HepG2 (cell line): ENCODE results near the gene KPNB1. TPM values are rescaled to one million over a fixed set of nuclear protein-coding genes. Genes with fewer than 3 reads are reported as not detected.

Experiments
- ATAC-seq: fragments of 200-7000 bp; cut with Tn5 transposase; 3 replicates; pipeline ENCODE4 v1.9.1; 2020; ENCODE audit warnings: mild to moderate bottlenecking, moderate library complexity
- BruUV-seq: library from RNA; stranded (reverse); fragments of 400-500 nt; replicated peaks from 2 replicates; lab custom pipeline; 2021; lab: Mats Ljungman, UMichigan
- CTCF ChIA-PET: fragments of 300-600 bp; formaldehyde crosslinking; extraction: SDS; loops from one replicate; lab custom pipeline; 2021; ENCODE audit warnings: low total read pairs, inconsistent platforms, low intra/inter-chr PET ratio; lab: Yijun Ruan, JAX
- POLR2A ChIA-PET: fragments of 350-600 bp; sonication (Branson Sonifier 250); formaldehyde crosslinking; loops from one replicate; lab custom pipeline; 2020; ENCODE audit warnings: antibody characterized with exemption, inconsistent platforms; lab: Yijun Ruan, JAX
- DNase-seq: peaks from one replicate; pipeline ENCODE4 v3.0.0-alpha.2; 2015; ENCODE audit warnings: low spot score
- FAIRE-seq: peaks from 3 replicates; lab custom pipeline; 2011; peaks lifted over from hg19 to GRCh38; lab: Jason Lieb, UNC
- H2AFZ ChIP-seq: one replicate; pipeline ENCODE4 v1.6.1; 2011; ENCODE audit warnings: low read length, inconsistent platforms
- H3K27ac ChIP-seq: fragments of 300-600 bp; 3 replicates; pipeline ENCODE4 v1.8.0; 2011; ENCODE audit warnings: mixed run types, mild to moderate bottlenecking, mixed read lengths, low read length, inconsistent platforms; ENCODE audit not compliant: insufficient read depth; ENCODE audit errors: extremely low read length
- H3K27me3 ChIP-seq, 2 experiments: fragments of 200-600 bp in 1 of 2; 2 replicates in 1 of 2; 3 replicates in 1 of 2; pipeline versions ENCODE4 v1.6.0 to v1.8.0; 2011; ENCODE audit warnings: low read length in 2 of 2, mild to moderate bottlenecking in 2 of 2, moderate library complexity in 2 of 2, inconsistent platforms in 1 of 2; ENCODE audit not compliant: insufficient read depth in 2 of 2, control insufficient read depth in 1 of 2
- H3K36me3 ChIP-seq, 2 experiments: fragments of 200-600 bp in 1 of 2; replicated peaks in 1 of 2; 2 replicates in 1 of 2; 3 replicates in 1 of 2; pipeline versions ENCODE4 v1.5.1 to v1.8.0; 2011; ENCODE audit warnings: low read length in 2 of 2, inconsistent platforms in 1 of 2; ENCODE audit not compliant: insufficient read depth in 2 of 2, control insufficient read depth in 1 of 2
- H3K4me1 ChIP-seq: 2 replicates; pipeline ENCODE4 v1.5.1; 2012; ENCODE audit warnings: low read length, inconsistent platforms; ENCODE audit not compliant: insufficient read depth
- H3K4me2 ChIP-seq: 2 replicates; pipeline ENCODE4 v1.6.0; 2011; ENCODE audit warnings: low read depth, low read length, inconsistent platforms
- H3K4me3 ChIP-seq, 3 experiments: fragments of 200-600 bp in 1 of 3; sonication (generic), shearing (Covaris generic) in 1 of 3; replicated peaks in 1 of 3; 2 replicates each; pipeline ENCODE4 v1.5.1; 2011 to 2016; ENCODE audit warnings: low read length in 3 of 3, inconsistent platforms in 2 of 3, low read depth in 2 of 3, mild to moderate bottlenecking in 2 of 3, control low read depth in 1 of 3, mixed read lengths in 1 of 3; ENCODE audit not compliant: insufficient read depth in 1 of 3
- H3K79me2 ChIP-seq: one replicate; pipeline ENCODE4 v1.6.1; 2011; ENCODE audit warnings: low read length, inconsistent platforms; ENCODE audit not compliant: insufficient read depth
- H3K9ac ChIP-seq: 2 replicates; pipeline ENCODE4 v1.6.0; 2011; ENCODE audit warnings: mild to moderate bottlenecking, low read depth, low read length, inconsistent platforms; ENCODE audit not compliant: insufficient read depth
- H3K9me3 ChIP-seq: 2 replicates; pipeline ENCODE4 v1.5.1; 2012; ENCODE audit warnings: mild to moderate bottlenecking, low read length
- H4K20me1 ChIP-seq: 2 replicates; pipeline ENCODE4 v1.6.0; 2011; ENCODE audit warnings: inconsistent platforms, mild to moderate bottlenecking, low read length, moderate library complexity; ENCODE audit not compliant: insufficient read depth
- EHMT2 ChIP-seq: fragments of 200-600 bp; sonication (generic); IDR thresholded peaks from 2 replicates; pipeline ENCODE4 v1.7.0; 2017; ENCODE audit warnings: antibody characterized with exemption, low read depth, low read length, borderline replicate concordance
- JARID2 ChIP-seq: sonication (generic); formaldehyde crosslinking; IDR thresholded peaks from 2 replicates; pipeline ENCODE4 v1.8.1; 2023; ENCODE audit warnings: missing genetic modification reagents, inconsistent platforms; ENCODE audit not compliant: insufficient replicate concordance
- KLF16 ChIP-seq, 2 experiments: sonication (generic) in 1 of 2; formaldehyde crosslinking in 1 of 2; IDR thresholded peaks; 2 replicates each; pipeline versions ENCODE4 v1.6.1 to v1.8.0; 2016 to 2023; ENCODE audit warnings: missing genetic modification reagents in 2 of 2, missing compliant biosample characterization in 1 of 2
- NFKB2 ChIP-seq: sonication (generic); formaldehyde crosslinking; IDR thresholded peaks from 2 replicates; pipeline ENCODE4 v1.4.0; 2020; ENCODE audit warnings: missing genetic modification reagents, borderline replicate concordance
- PAX8 ChIP-seq: sonication (generic); formaldehyde crosslinking; IDR thresholded peaks from 2 replicates; pipeline ENCODE4 v1.8.0; 2022; ENCODE audit warnings: mild to moderate bottlenecking, missing genetic modification reagents, borderline replicate concordance
- RXRB ChIP-seq: IDR thresholded peaks from 2 replicates; pipeline ENCODE4 v1.6.1; 2016; ENCODE audit warnings: borderline replicate concordance, missing genetic modification reagents, missing compliant biosample characterization
- SATB2 ChIP-seq: sonication (generic); formaldehyde crosslinking; IDR thresholded peaks from 2 replicates; pipeline ENCODE4 v1.5.0; 2020; ENCODE audit warnings: missing genetic modification reagents
- SSRP1 ChIP-seq: IDR thresholded peaks from 2 replicates; pipeline ENCODE4 v1.6.1; 2016; ENCODE audit warnings: control low read depth
- TFAP4 ChIP-seq: sonication (generic); IDR thresholded peaks from 2 replicates; pipeline ENCODE4 v1.6.1; 2016; ENCODE audit warnings: low read depth, borderline replicate concordance
- ZBTB7A ChIP-seq: sonication (generic); formaldehyde crosslinking; IDR thresholded peaks from 2 replicates; pipeline ENCODE4 v1.8.0; 2022; ENCODE audit warnings: mild to moderate bottlenecking, missing genetic modification reagents
- ZFP36 ChIP-seq: fragments of 150-350 bp; IDR thresholded peaks from 2 replicates; pipeline ENCODE4 v1.6.1; 2018; ENCODE audit warnings: borderline replicate concordance, low read length, low read depth; ENCODE audit not compliant: partially characterized antibody
- ZHX1 ChIP-seq: sonication (generic); formaldehyde crosslinking; IDR thresholded peaks from 2 replicates; pipeline ENCODE4 v1.8.1; 2022; ENCODE audit warnings: low read depth, mild to moderate bottlenecking, missing genetic modification reagents
- ZNF251 ChIP-seq: sonication (generic); formaldehyde crosslinking; IDR thresholded peaks from 2 replicates; pipeline ENCODE4 v1.9.0; 2021; ENCODE audit warnings: mild to moderate bottlenecking, missing genetic modification reagents
- ZNF382 ChIP-seq: sonication (generic); formaldehyde crosslinking; IDR thresholded peaks from 2 replicates; pipeline ENCODE4 v1.5.0; 2020; ENCODE audit warnings: missing genetic modification reagents, mild to moderate bottlenecking, borderline replicate concordance
- ZNF530 ChIP-seq: sonication (generic); formaldehyde crosslinking; IDR thresholded peaks from 2 replicates; pipeline ENCODE4 v1.5.0; 2020; ENCODE audit warnings: low read depth, mild to moderate bottlenecking, missing genetic modification reagents
- ZNF577 ChIP-seq: sonication (generic); formaldehyde crosslinking; IDR thresholded peaks from 2 replicates; pipeline ENCODE4 v1.4.0; 2020; ENCODE audit warnings: mild to moderate bottlenecking, low read depth, missing genetic modification reagents, borderline replicate concordance
- ZNF720 ChIP-seq: sonication (generic); formaldehyde crosslinking; IDR thresholded peaks from 2 replicates; pipeline ENCODE4 v1.4.0; 2020; ENCODE audit warnings: missing genetic modification reagents
- ZNF83 ChIP-seq: sonication (generic); formaldehyde crosslinking; IDR thresholded peaks from 2 replicates; pipeline ENCODE4 v1.4.0; 2020; ENCODE audit warnings: missing genetic modification reagents, mild to moderate bottlenecking, borderline replicate concordance
- ZZZ3 ChIP-seq: sonication (generic); formaldehyde crosslinking; IDR thresholded peaks from 2 replicates; pipeline ENCODE4 v1.4.0; 2020; ENCODE audit warnings: missing genetic modification reagents, mild to moderate bottlenecking, borderline replicate concordance
- WGBS: methylation state at CpG from one replicate; pipeline ENCODE4 v1.1.6; 2017; ENCODE audit warnings: low lambda C conversion rate; 5-methylcytosine and 5-hydroxymethylcytosine counted together
- in situ Hi-C: cut with HindIII; loops from 2 replicates; pipeline ENCODE4 v1.10.0; 2017; ENCODE audit warnings: low pct_unique_long_range_greater_than_20kb; ENCODE audit not compliant: extremely low pct_ligation_motif_present
- intact Hi-C: fragments of 100-400 bp; cut with micrococcal nuclease; formaldehyde crosslinking; loops from one replicate; pipeline ENCODE4 v1.10.0; 2022; ENCODE audit not compliant: unreplicated experiment
- polyA plus RNA-seq, 8 experiments: library from polyadenylated mRNA; depleted of rRNA in 3 of 8; stranded (reverse) in 7 of 8; unstranded in 1 of 8; fragments of >200 nt; fragmentation: Illumina TruSeq in 4 of 8; extraction: Trizol in 4 of 8; gene quantifications; 2 replicates each; pipeline versions ENCODE4 v1.2.1 to v1.2.3, GENCODE V29; 2011 to 2016; ENCODE audit warnings: low read depth in 4 of 8, missing spikeins in 1 of 8, mixed read lengths in 1 of 8; ENCODE audit not compliant: insufficient read depth in 1 of 8
- total RNA-seq, 5 experiments: library from RNA; depleted of rRNA; stranded (reverse); fragments of >200 nt; fragmentation: Illumina TruSeq; extraction: Trizol; gene quantifications; 2 replicates each; pipeline ENCODE4 v1.2.3, GENCODE V29; 2016; ENCODE audit warnings: low read depth in 1 of 5

Gene KPNB1
- total and polyA plus RNA-seq, 2 of the 13 experiments (the other 11 are each of a cell fraction or from before 2014, with no cell fraction given): 164 to 424 TPM

GRCh38 chr17:47715669-47716325 is 66.1 kb downstream of the KPNB1 start (continued):
- TF ChIP-seq NFKB2 (CRISPR knock-in tag): no peak
- TF ChIP-seq ZNF530 (CRISPR knock-in tag): no peak
- no peak for TF ChIP-seq JARID2 (CRISPR knock-in tag)
- TF ChIP-seq ZZZ3: no peak
- TF ChIP-seq KLF16 (CRISPR knock-in tag; IDR thresholded peaks at IDR 0.05): no peak
- TF ChIP-seq, all 625 proteins: peak for 0

GRCh38 chr17:47716375-47716774 is 66.7 kb downstream of the KPNB1 start:
- no peaks in the 10 kb centered on the region for H3K36me3 ChIP-seq
- DNase-seq: no peak
- BruUV-seq: no TSS peak
- no peak for ATAC-seq
- peaks cover 25% of the 10 kb centered on the region for H3K4me1 ChIP-seq
- no peaks in the 10 kb centered on the region for H3K9me3 ChIP-seq
- H3K27me3 ChIP-seq: peaks cover 18 to 77% of the 10 kb centered on the region in 2 experiments
- no peak overlapping the region for H3K9ac ChIP-seq
- TF ChIP-seq ZNF720 (CRISPR knock-in tag): no peak
- no peak for TF ChIP-seq ZHX1 (CRISPR knock-in tag)
- TF ChIP-seq ZNF382 (CRISPR knock-in tag): no peak
- no peak for TF ChIP-seq SATB2 (CRISPR knock-in tag)
- TF ChIP-seq ZNF83 (CRISPR knock-in tag): no peak
- no peak for TF ChIP-seq ZFP36
- no peak for TF ChIP-seq ZNF251 (CRISPR knock-in tag)
- no peak for TF ChIP-seq EHMT2
- TF ChIP-seq ZNF577 (CRISPR knock-in tag): no peak
- no peak for TF ChIP-seq RXRB (CRISPR knock-in tag)
- no peak for TF ChIP-seq PAX8 (CRISPR knock-in tag)
- TF ChIP-seq TFAP4: no peak
- TF ChIP-seq SSRP1 (CRISPR knock-in tag): no peak
- TF ChIP-seq ZBTB7A: no peak
- no peaks in the 10 kb centered on the region for H4K20me1 ChIP-seq
- no peak overlapping the region for H3K4me2 ChIP-seq
- CTCF ChIA-PET: no interaction called here
- no peaks in the 10 kb centered on the region for H3K79me2 ChIP-seq
- in situ Hi-C loops (no loop called here), intact Hi-C loops (no loop called here)
- no peak overlapping the region for H2AFZ ChIP-seq
- POLR2A ChIA-PET: no interaction called here
- no peak for FAIRE-seq
- H3K4me3 ChIP-seq: no peak overlapping the region
- 4% methylated on average over 3 of the region's 3 CpGs for WGBS
- no peak overlapping the region for H3K27ac ChIP-seq
